Thyroid gland (tissue), 4 donors: Measurements from ENCODE around the gene INO80C.

Source experiments
- POLR2A ChIP-seq, 2 donors: fragments of 450-650 bp; IDR thresholded peaks; one replicate each; pipeline ENCODE4 v1.6.1; 2017; ENCODE audit warnings: antibody characterized with exemption in 2 of 2, mild to moderate bottlenecking in 2 of 2, moderate library complexity in 1 of 2
- TF ChIP-seq, protein P1 (sequence below), 6 experiments: fragments of 200-600 bp in 3 of 6; fragments of 450-650 bp in 3 of 6; sonication (generic) in 3 of 6; IDR thresholded peaks; one replicate each; pipeline ENCODE4 v1.5.1; 2016 to 2019; ENCODE audit warnings: antibody characterized with exemption in 6 of 6, mild to moderate bottlenecking in 2 of 6, inconsistent platforms in 1 of 6, moderate library complexity in 1 of 6

DNA sequence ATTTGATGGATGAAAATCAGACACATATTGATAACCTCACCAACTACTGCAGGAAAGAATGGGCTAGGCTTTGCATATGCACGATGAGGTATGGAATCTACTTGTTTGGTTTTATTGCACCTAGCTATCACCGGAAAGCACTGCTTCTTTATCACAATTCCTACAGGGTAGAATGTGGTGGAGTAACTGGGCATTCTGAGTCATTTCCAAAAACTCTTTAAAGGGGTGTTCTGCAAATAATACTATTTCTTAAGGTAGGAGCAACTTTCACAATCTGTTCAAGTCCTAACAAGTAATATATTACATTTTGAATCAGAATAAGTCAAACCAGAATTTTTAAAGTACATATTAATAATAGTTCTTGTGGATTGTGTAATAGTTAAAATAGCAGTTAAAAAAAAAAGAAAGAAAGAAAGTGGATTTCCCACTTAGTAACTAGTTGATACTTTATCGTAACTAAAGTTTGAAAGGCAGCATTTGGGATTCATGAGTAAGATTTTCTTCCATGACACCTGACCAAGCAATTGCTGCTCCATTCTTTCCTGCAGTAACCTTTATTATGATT, 40.5 kb downstream of the INO80C start:
- TF ChIP-seq, protein P1, sequence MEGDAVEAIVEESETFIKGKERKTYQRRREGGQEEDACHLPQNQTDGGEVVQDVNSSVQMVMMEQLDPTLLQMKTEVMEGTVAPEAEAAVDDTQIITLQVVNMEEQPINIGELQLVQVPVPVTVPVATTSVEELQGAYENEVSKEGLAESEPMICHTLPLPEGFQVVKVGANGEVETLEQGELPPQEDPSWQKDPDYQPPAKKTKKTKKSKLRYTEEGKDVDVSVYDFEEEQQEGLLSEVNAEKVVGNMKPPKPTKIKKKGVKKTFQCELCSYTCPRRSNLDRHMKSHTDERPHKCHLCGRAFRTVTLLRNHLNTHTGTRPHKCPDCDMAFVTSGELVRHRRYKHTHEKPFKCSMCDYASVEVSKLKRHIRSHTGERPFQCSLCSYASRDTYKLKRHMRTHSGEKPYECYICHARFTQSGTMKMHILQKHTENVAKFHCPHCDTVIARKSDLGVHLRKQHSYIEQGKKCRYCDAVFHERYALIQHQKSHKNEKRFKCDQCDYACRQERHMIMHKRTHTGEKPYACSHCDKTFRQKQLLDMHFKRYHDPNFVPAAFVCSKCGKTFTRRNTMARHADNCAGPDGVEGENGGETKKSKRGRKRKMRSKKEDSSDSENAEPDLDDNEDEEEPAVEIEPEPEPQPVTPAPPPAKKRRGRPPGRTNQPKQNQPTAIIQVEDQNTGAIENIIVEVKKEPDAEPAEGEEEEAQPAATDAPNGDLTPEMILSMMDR (IDR thresholded peaks at IDR 0.05) = no peak
- TF ChIP-seq POLR2A (IDR thresholded peaks at IDR 0.05) = no peak
